Gastrocnemius medialis (tissue), 4 donors: Measurements from ENCODE around the gene ENTHD1.

ENCODE experiments used
- CTCF ChIP-seq, 5 experiments: fragments of 450-650 bp in 3 of 5; fragments of 200-600 bp in 2 of 5; sonication (generic) in 2 of 5; IDR thresholded peaks in 4 of 5; conservative IDR thresholded peaks in 1 of 5; 1 replicate in 4 of 5; 2 replicates in 1 of 5; pipeline ENCODE4 v1.5.1; 2016 to 2019; ENCODE audit warnings: antibody characterized with exemption in 5 of 5, mild to moderate bottlenecking in 3 of 5, moderate library complexity in 3 of 5
- POLR2A ChIP-seq, 2 donors: fragments of 450-650 bp; IDR thresholded peaks; one replicate each; pipeline ENCODE4 v1.6.1; 2017; ENCODE audit warnings: antibody characterized with exemption in 2 of 2, mild to moderate bottlenecking in 2 of 2, moderate library complexity in 2 of 2

DNA sequence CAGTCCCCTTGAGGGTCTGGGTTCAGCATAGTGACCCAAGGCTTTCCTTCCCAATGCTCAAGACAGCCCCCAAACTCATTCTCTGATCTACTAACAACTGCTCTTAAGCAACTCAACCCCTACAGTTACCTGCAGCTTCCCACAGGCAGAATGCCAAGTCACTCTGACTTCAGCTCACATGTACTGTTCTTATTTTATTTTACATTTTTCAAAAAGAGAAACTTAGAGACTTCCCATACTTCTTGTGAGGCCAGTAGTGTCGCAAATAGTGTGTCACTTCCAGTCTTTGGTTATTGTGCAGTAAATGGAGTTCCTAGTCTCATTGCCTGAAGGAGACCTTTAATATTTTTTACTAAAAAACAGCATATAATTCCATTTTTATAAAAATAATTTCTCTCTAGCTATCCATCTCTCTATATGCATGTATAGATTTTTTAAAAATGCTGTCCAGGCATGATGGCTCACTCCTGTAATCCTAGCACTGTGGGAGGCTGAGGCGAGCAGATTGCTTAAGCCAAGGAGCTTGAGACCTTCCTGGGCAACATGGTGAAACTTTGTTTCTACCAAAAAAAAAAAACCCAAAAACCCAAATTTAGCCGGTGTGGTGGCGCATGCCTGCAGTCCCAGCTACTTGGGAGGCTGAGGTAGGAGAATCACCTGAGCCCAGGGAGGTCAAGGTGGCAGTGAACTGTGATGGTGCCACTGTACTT, 41.8 kb downstream of the ENTHD1 start:
- TF ChIP-seq POLR2A (IDR thresholded peaks at IDR 0.05) (no peak), CTCF (IDR thresholded peaks at IDR 0.05 in 4 of 5, conservative IDR thresholded peaks at IDR 0.05 in 1 of 5) (no peak)
